Mesendoderm (in vitro differentiated cells): ENCODE data around the gene MGMT.

Experiments
- DNase-seq: peaks from one replicate; pipeline ENCODE4 v3.0.0; 2013
- H2AK5ac ChIP-seq: 2 replicates; pipeline ENCODE4 v1.6.1; 2013; ENCODE audit warnings: low read length, inconsistent platforms
- H2BK120ac ChIP-seq: 2 replicates; pipeline ENCODE4 v1.6.1; 2013; ENCODE audit warnings: low read depth, mild to moderate bottlenecking, low read length, moderate library complexity, mixed read lengths
- H2BK15ac ChIP-seq: replicated peaks from 2 replicates; pipeline ENCODE4 v1.6.1; 2013; ENCODE audit warnings: low read depth, mild to moderate bottlenecking, moderate library complexity
- H2BK5ac ChIP-seq: 2 replicates; pipeline ENCODE4 v1.6.1; 2013; ENCODE audit warnings: low read length, inconsistent platforms
- H3K18ac ChIP-seq: 2 replicates; pipeline ENCODE4 v1.6.1; 2013; ENCODE audit warnings: mild to moderate bottlenecking, low read length, mixed read lengths
- H3K23ac ChIP-seq: one replicate; pipeline ENCODE4 v1.6.1; 2013; ENCODE audit warnings: low read length
- H3K27ac ChIP-seq: 2 replicates; pipeline ENCODE4 v1.5.1; 2013; ENCODE audit warnings: low read depth, mild to moderate bottlenecking, inconsistent platforms, low read length, moderate library complexity
- H3K27me3 ChIP-seq: 2 replicates; pipeline ENCODE4 v1.6.1; 2013; ENCODE audit warnings: low read length, control low read depth, mild to moderate bottlenecking, inconsistent platforms; ENCODE audit not compliant: insufficient read depth, poor library complexity
- H3K36me3 ChIP-seq: 2 replicates; pipeline ENCODE4 v1.6.1; 2013; ENCODE audit warnings: low read length, inconsistent platforms; ENCODE audit not compliant: control insufficient read depth, insufficient read depth
- H3K4ac ChIP-seq: one replicate; pipeline ENCODE4 v1.6.1; 2013; ENCODE audit warnings: low read depth, mild to moderate bottlenecking, low read length, moderate library complexity
- H3K4me1 ChIP-seq: 2 replicates; pipeline ENCODE4 v1.6.1; 2013; ENCODE audit warnings: low read depth, low read length, inconsistent platforms; ENCODE audit not compliant: control insufficient read depth
- H3K4me2 ChIP-seq: 2 replicates; pipeline ENCODE4 v1.6.1; 2013; ENCODE audit warnings: low read length
- H3K4me3 ChIP-seq: 2 replicates; pipeline ENCODE4 v1.5.1; 2013; ENCODE audit warnings: mild to moderate bottlenecking, low read length
- H3K56ac ChIP-seq: one replicate; pipeline ENCODE4 v1.6.1; 2013; ENCODE audit warnings: low read length
- H3K79me1 ChIP-seq: 2 replicates; pipeline ENCODE4 v1.6.1; 2013; ENCODE audit warnings: low read length, inconsistent platforms
- H3K79me2 ChIP-seq: 2 replicates; pipeline ENCODE4 v1.6.1; 2013; ENCODE audit warnings: mild to moderate bottlenecking, low read length; ENCODE audit not compliant: control insufficient read depth, insufficient read depth
- H3K9ac ChIP-seq: 2 replicates; pipeline ENCODE4 v1.6.1; 2013; ENCODE audit warnings: low read length, inconsistent platforms
- H4K5ac ChIP-seq: one replicate; pipeline ENCODE4 v1.6.1; 2013; ENCODE audit warnings: low read length
- H4K8ac ChIP-seq: one replicate; pipeline ENCODE4 v1.6.1; 2013; ENCODE audit warnings: low read depth, mild to moderate bottlenecking, control low read depth, low read length, moderate library complexity
- WGBS: extraction: QIAGEN DNeasy Blood & Tissue Kit; methylation state at CpG from one replicate; pipeline ENCODE4 v1.1.7; 2013; ENCODE audit warnings: low lambda C conversion rate, missing lambda C conversion rate; ENCODE audit not compliant: insufficient coverage; ENCODE audit errors: extremely low coverage; 5-methylcytosine and 5-hydroxymethylcytosine counted together

MGMT gene

DNA sequence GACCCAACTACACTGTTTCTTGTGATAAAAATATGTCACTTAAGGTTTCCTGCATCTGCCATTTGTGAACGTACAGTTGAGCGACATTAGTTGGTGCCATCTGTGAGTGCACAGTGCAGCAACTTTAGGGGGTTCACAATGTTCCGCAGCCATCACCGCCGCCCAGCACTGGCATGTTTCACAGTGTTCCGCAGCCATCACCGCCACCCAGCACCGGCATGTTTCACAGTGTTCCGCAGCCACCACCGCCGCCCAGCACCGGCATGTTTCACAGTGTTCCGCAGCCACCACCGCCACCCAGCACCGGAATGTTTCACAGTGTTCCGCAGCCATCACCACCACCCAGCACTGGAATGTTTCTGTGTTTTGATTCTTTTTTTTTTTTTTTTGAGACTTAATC is 83.0 kb downstream of the MGMT start:
- H2BK15ac ChIP-seq, result no peak overlapping the region
- H3K27me3 ChIP-seq, result no peaks in the 10 kb centered on the region
- H3K36me3 ChIP-seq, result no peaks in the 10 kb centered on the region
- no peak overlapping the region for H2BK5ac ChIP-seq
- no peak overlapping the region for H3K23ac ChIP-seq
- H2AK5ac ChIP-seq, result no peak overlapping the region
- H4K8ac ChIP-seq, result no peak overlapping the region
- no peak overlapping the region for H2BK120ac ChIP-seq
- no peak overlapping the region for H3K9ac ChIP-seq
- H3K4ac ChIP-seq, result no peak overlapping the region
- H3K4me1 ChIP-seq, result no peaks in the 10 kb centered on the region
- no peak overlapping the region for H3K27ac ChIP-seq
- H3K4me3 ChIP-seq, result no peak overlapping the region
- DNase-seq, result no peak
- H4K5ac ChIP-seq, result no peak overlapping the region
- no peak overlapping the region for H3K56ac ChIP-seq
- no peak overlapping the region for H3K18ac ChIP-seq
- no CpG with 5 or more reads among the region's 16 CpGs for WGBS
- no peaks in the 10 kb centered on the region for H3K79me1 ChIP-seq
- no peak overlapping the region for H3K4me2 ChIP-seq
- H3K79me2 ChIP-seq, result no peaks in the 10 kb centered on the region

DNA sequence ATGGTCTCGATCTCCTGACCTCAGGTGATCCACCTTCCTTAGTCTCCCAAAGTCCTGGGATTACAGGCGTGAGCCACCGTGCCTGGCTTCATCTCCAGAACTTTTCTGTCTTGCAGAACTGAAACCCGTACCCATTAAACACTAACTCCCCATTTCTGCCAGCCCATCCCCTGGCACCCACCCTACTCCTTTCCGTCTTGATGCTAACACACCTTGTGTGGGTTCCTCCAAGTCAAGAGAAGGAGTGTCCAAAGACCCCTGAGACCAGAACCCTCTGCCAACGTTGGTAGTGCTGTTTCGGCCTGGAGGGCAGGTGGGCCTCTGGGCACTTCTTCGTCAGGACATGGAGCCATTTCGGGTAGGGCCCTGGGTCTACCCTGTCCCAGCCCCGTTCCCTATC is 83.6 kb downstream of the MGMT start:
- Histone ChIP-seq H4K8ac (no peak overlapping the region), H3K23ac (no peak overlapping the region), H3K18ac (no peak overlapping the region), H3K9ac (no peak overlapping the region), H3K4me1 (no peaks in the 10 kb centered on the region), H2AK5ac (no peak overlapping the region), H3K79me2 (no peaks in the 10 kb centered on the region), H2BK120ac (no peak overlapping the region), H3K4me3 (no peak overlapping the region), H3K36me3 (no peaks in the 10 kb centered on the region), H3K4ac (no peak overlapping the region), H4K5ac (no peak overlapping the region), H3K4me2 (no peak overlapping the region), H3K56ac (no peak overlapping the region), H2BK15ac (no peak overlapping the region), H2BK5ac (no peak overlapping the region), H3K27ac (no peak overlapping the region), H3K79me1 (no peaks in the 10 kb centered on the region), H3K27me3 (no peaks in the 10 kb centered on the region)
- no CpG with 5 or more reads among the region's 10 CpGs for WGBS
- no peak for DNase-seq

DNA sequence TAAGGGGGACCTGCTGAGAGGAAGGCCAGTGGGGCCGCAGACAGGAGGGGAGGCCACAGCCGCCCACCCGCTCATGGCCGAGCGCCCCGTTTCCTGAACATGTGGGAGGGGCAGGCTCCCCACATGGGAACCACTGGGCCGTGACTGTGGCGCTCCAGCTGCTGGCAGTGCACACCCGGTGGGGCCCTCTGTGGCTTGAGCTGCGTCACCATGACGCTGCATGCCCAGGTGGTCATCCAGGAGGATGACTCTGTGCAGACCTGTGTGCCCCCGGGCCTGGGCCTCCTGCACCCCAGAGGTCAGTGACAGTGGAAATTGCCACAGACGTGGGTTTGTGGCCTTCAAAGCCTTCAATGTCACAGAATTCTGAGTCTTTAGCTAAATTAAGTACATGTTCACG is 85.1 kb downstream of the MGMT start:
- no peak overlapping the region for H2BK15ac ChIP-seq
- H3K79me2 ChIP-seq, result no peaks in the 10 kb centered on the region
- H2BK5ac ChIP-seq, result no peak overlapping the region
- no peaks in the 10 kb centered on the region for H3K36me3 ChIP-seq
- no peaks in the 10 kb centered on the region for H3K79me1 ChIP-seq
- no peak overlapping the region for H3K27ac ChIP-seq
- no peak overlapping the region for H3K18ac ChIP-seq
- no peak overlapping the region for H4K5ac ChIP-seq
- no peak overlapping the region for H3K56ac ChIP-seq
- H3K27me3 ChIP-seq, result no peaks in the 10 kb centered on the region
- no peak overlapping the region for H3K23ac ChIP-seq
- no peak overlapping the region for H4K8ac ChIP-seq
- no peak overlapping the region for H2BK120ac ChIP-seq
- H2AK5ac ChIP-seq, result no peak overlapping the region
- DNase-seq, result no peak
- H3K4me2 ChIP-seq, result no peak overlapping the region
- H3K4ac ChIP-seq, result no peak overlapping the region
- H3K4me1 ChIP-seq, result no peaks in the 10 kb centered on the region
- H3K9ac ChIP-seq, result no peak overlapping the region
- H3K4me3 ChIP-seq, result no peak overlapping the region
- WGBS, result no CpG with 5 or more reads among the region's 14 CpGs

DNA sequence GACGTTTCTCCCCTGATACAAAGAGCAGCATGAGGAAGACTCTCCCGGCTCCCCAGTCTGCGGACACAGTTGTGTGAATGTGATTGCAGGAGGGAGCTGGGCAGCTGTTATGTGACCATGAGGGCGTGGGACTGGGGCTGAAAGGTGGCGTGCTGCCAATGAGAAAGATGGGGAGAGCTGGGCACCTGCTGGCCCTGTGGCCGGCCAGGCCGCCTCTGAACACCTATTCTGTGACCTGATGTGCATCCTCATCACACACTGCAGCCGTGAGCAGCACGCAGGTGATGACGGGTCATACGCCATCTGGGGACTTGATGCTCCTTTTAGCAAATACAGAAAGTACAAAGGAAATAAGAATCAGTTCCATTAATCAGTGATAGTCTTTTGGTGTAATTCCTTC is 86.9 kb downstream of the MGMT start:
- Histone ChIP-seq H2BK5ac (no peak overlapping the region), H2AK5ac (no peak overlapping the region), H3K4me3 (no peak overlapping the region), H2BK120ac (no peak overlapping the region), H3K36me3 (no peaks in the 10 kb centered on the region), H3K4ac (no peak overlapping the region), H3K27me3 (no peaks in the 10 kb centered on the region), H3K79me1 (no peaks in the 10 kb centered on the region), H3K18ac (no peak overlapping the region), H4K8ac (no peak overlapping the region), H3K23ac (no peak overlapping the region), H3K9ac (no peak overlapping the region), H2BK15ac (no peak overlapping the region), H3K4me2 (no peak overlapping the region), H3K4me1 (no peaks in the 10 kb centered on the region), H3K27ac (no peak overlapping the region), H3K79me2 (no peaks in the 10 kb centered on the region), H4K5ac (no peak overlapping the region), H3K56ac (no peak overlapping the region)
- no CpG with 5 or more reads among the region's 11 CpGs for WGBS
- no peak for DNase-seq

DNA sequence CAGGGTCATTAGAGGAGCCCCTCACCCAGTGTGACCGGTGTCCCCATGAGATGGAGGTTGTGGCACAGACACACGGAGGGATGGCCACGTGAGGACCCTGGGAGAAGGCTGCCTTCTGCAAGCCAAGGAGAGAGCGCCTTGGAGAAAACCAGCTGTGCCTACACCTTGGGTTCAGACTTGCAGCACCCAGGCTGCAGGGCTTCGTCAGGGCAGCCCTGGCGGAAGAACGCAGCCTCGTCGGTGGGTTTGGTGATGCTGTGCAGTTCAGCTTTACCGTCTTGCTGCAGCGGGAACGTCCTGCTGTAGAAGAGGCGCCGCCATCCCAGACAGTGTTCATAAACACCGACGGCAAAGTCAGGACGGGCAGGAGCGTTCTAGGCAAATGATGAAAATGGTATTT is 89.3 kb downstream of the MGMT start:
- H3K56ac ChIP-seq, result no peak overlapping the region
- no peaks in the 10 kb centered on the region for H3K4me1 ChIP-seq
- H2AK5ac ChIP-seq, result no peak overlapping the region
- H3K18ac ChIP-seq, result no peak overlapping the region
- H3K4ac ChIP-seq, result no peak overlapping the region
- no peaks in the 10 kb centered on the region for H3K27me3 ChIP-seq
- no CpG with 5 or more reads among the region's 18 CpGs for WGBS
- H2BK15ac ChIP-seq, result no peak overlapping the region
- H3K27ac ChIP-seq, result no peak overlapping the region
- no peak overlapping the region for H3K23ac ChIP-seq
- H2BK5ac ChIP-seq, result no peak overlapping the region
- no peaks in the 10 kb centered on the region for H3K36me3 ChIP-seq
- no peak overlapping the region for H4K8ac ChIP-seq
- H3K9ac ChIP-seq, result no peak overlapping the region
- H4K5ac ChIP-seq, result no peak overlapping the region
- no peaks in the 10 kb centered on the region for H3K79me1 ChIP-seq
- no peaks in the 10 kb centered on the region for H3K79me2 ChIP-seq
- DNase-seq, result no peak
- no peak overlapping the region for H3K4me3 ChIP-seq
- H2BK120ac ChIP-seq, result no peak overlapping the region
- no peak overlapping the region for H3K4me2 ChIP-seq

DNA sequence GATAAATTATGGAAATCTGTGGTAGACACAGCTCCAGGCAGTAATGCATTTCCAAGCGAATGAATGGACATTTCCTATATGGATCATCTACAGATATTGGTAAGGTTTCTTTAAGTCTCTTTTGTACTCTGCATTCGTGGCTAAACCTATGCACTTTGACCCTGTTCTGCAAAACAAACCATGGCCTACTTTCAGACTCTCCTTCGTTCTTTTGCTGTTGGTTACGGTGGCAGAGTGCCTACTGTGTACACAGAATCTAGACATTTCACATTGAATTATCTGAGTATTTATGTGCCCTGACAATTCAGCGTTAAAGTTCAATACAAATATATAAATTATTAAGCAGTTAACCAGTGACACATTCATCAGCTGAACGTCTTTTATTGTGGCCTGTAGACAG is 93.3 kb downstream of the MGMT start:
- DNase-seq, result no peak
- Histone ChIP-seq H2BK15ac (no peak overlapping the region), H3K27ac (no peak overlapping the region), H3K18ac (no peak overlapping the region), H3K9ac (no peak overlapping the region), H4K8ac (no peak overlapping the region), H3K36me3 (no peaks in the 10 kb centered on the region), H3K4me2 (no peak overlapping the region), H3K23ac (no peak overlapping the region), H3K27me3 (no peaks in the 10 kb centered on the region), H3K79me2 (no peaks in the 10 kb centered on the region), H3K4ac (no peak overlapping the region), H4K5ac (no peak overlapping the region), H3K4me3 (no peak overlapping the region), H3K56ac (no peak overlapping the region), H2BK120ac (no peak overlapping the region), H3K4me1 (no peaks in the 10 kb centered on the region), H2BK5ac (no peak overlapping the region), H2AK5ac (no peak overlapping the region), H3K79me1 (no peaks in the 10 kb centered on the region)
- no CpG with 5 or more reads among the region's 6 CpGs for WGBS
